ENCODE measurements around the gene HS3ST6. TPM values are rescaled to one million over a fixed set of nuclear protein-coding genes. Genes with fewer than 3 reads are reported as not detected.

HS3ST6 gene
- total and polyA plus RNA-seq, 12 donors: 0.07 to 0.11 TPM; not detected in 10

DNA sequence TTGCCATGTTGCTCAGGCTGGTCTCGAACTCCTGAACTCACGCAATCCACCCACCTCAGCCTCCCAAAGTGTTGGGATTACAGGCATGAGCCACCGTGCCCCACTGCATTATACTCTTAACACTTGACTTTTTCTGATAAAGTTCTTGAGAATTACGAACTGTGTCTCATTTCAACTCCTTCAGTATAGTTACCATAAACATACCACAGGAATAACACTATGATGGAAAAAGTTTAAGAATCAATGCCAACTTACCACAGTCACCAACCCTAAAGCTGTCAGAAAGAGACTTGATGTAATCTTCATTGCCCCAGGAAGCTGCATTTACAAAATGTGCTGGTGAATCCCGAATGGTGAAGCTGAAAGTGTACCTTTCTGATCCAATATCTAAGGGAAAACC is 56.5 kb downstream of the HS3ST6 start:
- TF ChIP-seq POLR2A (IDR thresholded peaks at IDR 0.05): no peak
- TF ChIP-seq, protein P1, sequence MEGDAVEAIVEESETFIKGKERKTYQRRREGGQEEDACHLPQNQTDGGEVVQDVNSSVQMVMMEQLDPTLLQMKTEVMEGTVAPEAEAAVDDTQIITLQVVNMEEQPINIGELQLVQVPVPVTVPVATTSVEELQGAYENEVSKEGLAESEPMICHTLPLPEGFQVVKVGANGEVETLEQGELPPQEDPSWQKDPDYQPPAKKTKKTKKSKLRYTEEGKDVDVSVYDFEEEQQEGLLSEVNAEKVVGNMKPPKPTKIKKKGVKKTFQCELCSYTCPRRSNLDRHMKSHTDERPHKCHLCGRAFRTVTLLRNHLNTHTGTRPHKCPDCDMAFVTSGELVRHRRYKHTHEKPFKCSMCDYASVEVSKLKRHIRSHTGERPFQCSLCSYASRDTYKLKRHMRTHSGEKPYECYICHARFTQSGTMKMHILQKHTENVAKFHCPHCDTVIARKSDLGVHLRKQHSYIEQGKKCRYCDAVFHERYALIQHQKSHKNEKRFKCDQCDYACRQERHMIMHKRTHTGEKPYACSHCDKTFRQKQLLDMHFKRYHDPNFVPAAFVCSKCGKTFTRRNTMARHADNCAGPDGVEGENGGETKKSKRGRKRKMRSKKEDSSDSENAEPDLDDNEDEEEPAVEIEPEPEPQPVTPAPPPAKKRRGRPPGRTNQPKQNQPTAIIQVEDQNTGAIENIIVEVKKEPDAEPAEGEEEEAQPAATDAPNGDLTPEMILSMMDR (IDR thresholded peaks at IDR 0.05): no peak
- Histone ChIP-seq H3K36me3 (replicated peaks in 1 of 2) (no peaks in the 10 kb centered on the region), H3K4me1 (replicated peaks in 1 of 2) (no peaks in the 10 kb centered on the region), H3K27ac (no peak overlapping the region), H3K9me3 (replicated peaks in 1 of 3) (no peaks in the 10 kb centered on the region), H3K27me3 (peaks cover 38% of the 10 kb centered on the region), H3K4me3 (no peak overlapping the region)
- 63 to 74% (median 66%) methylated on average over 5 of the region's 5 CpGs for WGBS, 4 donors
- DNase-seq: no peak
- intact Hi-C loops (cut with DNase I): loop anchor here in 1 of 2 donors (5.0 kb wide), 1 partner anchor 71 kb away; no protein-coding TSS in a partner anchor

Small RNA genes lying within 50 kb of the gene (small RNA-seq; reads per million reads assigned to genes)
- gene SNORA10 (0 reads per million in 2 donors), gene SNORA64 (0 reads per million in 2 donors)

Other genes with a start within 250 kb of the HS3ST6 start
- 10 to 100 TPM; 11.9 to 50.5 (median 34.9) TPM for gene JPT2, start 240.1 kb downstream of the HS3ST6 start, total RNA-seq
- gene JPT2, start 240.1 kb downstream of the HS3ST6 start, polyA plus RNA-seq: 10 to 100 TPM; 12.1 to 49.4 (median 12.7) TPM
- gene MAPK8IP3, start 212.2 kb downstream of the HS3ST6 start, total RNA-seq: 10 to 100 TPM; 30.1 to 97.1 (median 50.5) TPM
- gene MAPK8IP3, start 212.2 kb downstream of the HS3ST6 start, polyA plus RNA-seq: 100 to 1,000 TPM in 2 of 3 donors, 10 to 100 TPM in 1; 12.1 to 430 (median 147) TPM
- gene NME3, start 146.9 kb downstream of the HS3ST6 start, total RNA-seq: 100 to 1,000 TPM in 8 of 9 donors, 10 to 100 TPM in 1; 82.5 to 319 (median 168) TPM
- gene NME3, start 146.9 kb downstream of the HS3ST6 start, polyA plus RNA-seq: 1,000 to 10,000 TPM in 1 of 3 donors, 100 to 1,000 TPM in 1, under 1 TPM in 1; 0.95 to 1,073 (median 860) TPM
- 10 to 100 TPM in 5 of 9 donors, 1 to 10 TPM in 4; 5.7 to 30.6 (median 16.1) TPM for gene EME2, start 145.6 kb downstream of the HS3ST6 start, total RNA-seq
- gene EME2, start 145.6 kb downstream of the HS3ST6 start, polyA plus RNA-seq: 10 to 100 TPM in 2 of 3 donors, 1 to 10 TPM in 1; 1.8 to 90.7 (median 38.0) TPM
- 100 to 1,000 TPM; 130 to 226 (median 143) TPM for gene MRPS34, start 145.3 kb downstream of the HS3ST6 start, total RNA-seq
- gene MRPS34, start 145.3 kb downstream of the HS3ST6 start, polyA plus RNA-seq: 100 to 1,000 TPM in 1 of 3 donors, 10 to 100 TPM in 2; 84.3 to 113 (median 95.6) TPM
- 100 to 1,000 TPM in 5 of 9 donors, 10 to 100 TPM in 4; 44.0 to 158 (median 105) TPM for gene SPSB3, start 135.8 kb downstream of the HS3ST6 start, total RNA-seq
- 100 to 1,000 TPM in 2 of 3 donors, 1 to 10 TPM in 1; 8.3 to 297 (median 238) TPM for gene SPSB3, start 135.8 kb downstream of the HS3ST6 start, polyA plus RNA-seq
- gene NUBP2, start 135.5 kb downstream of the HS3ST6 start, total RNA-seq: 100 to 1,000 TPM in 4 of 9 donors, 10 to 100 TPM in 5; 51.3 to 252 (median 78.9) TPM
- gene NUBP2, start 135.5 kb downstream of the HS3ST6 start, polyA plus RNA-seq: 10 to 100 TPM in 2 of 3 donors, 1 to 10 TPM in 1; 3.0 to 84.8 (median 78.6) TPM
- gene IGFALS, start 124.7 kb downstream of the HS3ST6 start, total RNA-seq: 1 to 10 TPM in 2 of 9 donors, under 1 TPM in 6, not detected in 1; 0.11 to 3.9 (median 0.23) TPM
- under 1 TPM in 2 of 3 donors, not detected in 1; 0.67 to 0.97 TPM for gene IGFALS, start 124.7 kb downstream of the HS3ST6 start, polyA plus RNA-seq
- gene HAGH, start 91.6 kb downstream of the HS3ST6 start, total RNA-seq: 100 to 1,000 TPM in 8 of 9 donors, 10 to 100 TPM in 1; 77.1 to 318 (median 182) TPM
- 100 to 1,000 TPM in 2 of 3 donors, 10 to 100 TPM in 1; 75.3 to 213 (median 138) TPM for gene HAGH, start 91.6 kb downstream of the HS3ST6 start, polyA plus RNA-seq
- gene FAHD1, start 91.2 kb downstream of the HS3ST6 start, total RNA-seq: 100 to 1,000 TPM in 1 of 9 donors, 10 to 100 TPM in 8; 38.7 to 140 (median 51.9) TPM
- 10 to 100 TPM; 15.2 to 60.4 (median 19.9) TPM for gene FAHD1, start 91.2 kb downstream of the HS3ST6 start, polyA plus RNA-seq
- under 1 TPM in 1 of 9 donors, not detected in 8; 0.23 TPM for gene MEIOB, start 46.3 kb downstream of the HS3ST6 start, total RNA-seq
- not detected for gene MEIOB, start 46.3 kb downstream of the HS3ST6 start, polyA plus RNA-seq
- gene MSRB1, start 24.8 kb upstream of the HS3ST6 start, total RNA-seq: 10 to 100 TPM in 7 of 9 donors, 1 to 10 TPM in 2; 9.2 to 21.5 (median 14.8) TPM
- 10 to 100 TPM in 2 of 3 donors, 1 to 10 TPM in 1; 8.1 to 38.9 (median 21.5) TPM for gene MSRB1, start 24.8 kb upstream of the HS3ST6 start, polyA plus RNA-seq
- under 1 TPM in 2 of 9 donors, not detected in 7; 0.06 to 0.20 TPM for gene RPL3L, start 36.3 kb upstream of the HS3ST6 start, total RNA-seq
- gene RPL3L, start 36.3 kb upstream of the HS3ST6 start, polyA plus RNA-seq: under 1 TPM in 1 of 3 donors, not detected in 2; 0.07 TPM
- gene NDUFB10, start 41.1 kb upstream of the HS3ST6 start, total RNA-seq: 100 to 1,000 TPM; 134 to 298 (median 155) TPM
- gene NDUFB10, start 41.1 kb upstream of the HS3ST6 start, polyA plus RNA-seq: 100 to 1,000 TPM; 109 to 268 (median 213) TPM
- gene RPS2, start 46.4 kb upstream of the HS3ST6 start, total RNA-seq: 1,000 to 10,000 TPM; 1,192 to 2,338 (median 1,647) TPM
- 1,000 to 10,000 TPM; 1,045 to 4,016 (median 2,050) TPM for gene RPS2, start 46.4 kb upstream of the HS3ST6 start, polyA plus RNA-seq
- gene RNF151, start 48.4 kb upstream of the HS3ST6 start, total RNA-seq: under 1 TPM in 1 of 9 donors, not detected in 8; 0.47 TPM
- gene RNF151, start 48.4 kb upstream of the HS3ST6 start, polyA plus RNA-seq: under 1 TPM in 2 of 3 donors, not detected in 1; 0.20 to 0.64 TPM
- gene TBL3, start 53.6 kb upstream of the HS3ST6 start, total RNA-seq: 100 to 1,000 TPM in 1 of 9 donors, 10 to 100 TPM in 8; 22.3 to 137 (median 34.8) TPM
- 100 to 1,000 TPM in 2 of 3 donors, 10 to 100 TPM in 1; 10.8 to 106 (median 105) TPM for gene TBL3, start 53.6 kb upstream of the HS3ST6 start, polyA plus RNA-seq
- under 1 TPM in 3 of 9 donors, not detected in 6; 0.28 to 0.53 (median 0.47) TPM for gene NOXO1, start 63.1 kb upstream of the HS3ST6 start, total RNA-seq
- gene NOXO1, start 63.1 kb upstream of the HS3ST6 start, polyA plus RNA-seq: 1 to 10 TPM in 2 of 3 donors, not detected in 1; 1.3 to 3.3 TPM
- 10 to 100 TPM; 16.4 to 37.6 (median 26.9) TPM for gene GFER, start 65.8 kb upstream of the HS3ST6 start, total RNA-seq
- 10 to 100 TPM; 17.4 to 60.8 (median 54.4) TPM for gene GFER, start 65.8 kb upstream of the HS3ST6 start, polyA plus RNA-seq
- gene SYNGR3, start 71.6 kb upstream of the HS3ST6 start, total RNA-seq: 10 to 100 TPM in 1 of 9 donors, 1 to 10 TPM in 3, under 1 TPM in 3, not detected in 2; 0.54 to 10.9 (median 1.1) TPM
- 1 to 10 TPM; 3.2 to 5.2 (median 4.4) TPM for gene SYNGR3, start 71.6 kb upstream of the HS3ST6 start, polyA plus RNA-seq
- 10 to 100 TPM in 8 of 9 donors, 1 to 10 TPM in 1; 4.7 to 36.6 (median 27.5) TPM for gene ZNF598, start 91.4 kb upstream of the HS3ST6 start, total RNA-seq
- 10 to 100 TPM in 2 of 3 donors, 1 to 10 TPM in 1; 8.3 to 51.5 (median 37.9) TPM for gene ZNF598, start 91.4 kb upstream of the HS3ST6 start, polyA plus RNA-seq
- gene NPW, start 101.4 kb upstream of the HS3ST6 start, total RNA-seq: 1 to 10 TPM in 3 of 9 donors, under 1 TPM in 1, not detected in 5; 0.50 to 3.9 (median 1.4) TPM
- 1 to 10 TPM in 1 of 3 donors, under 1 TPM in 1, not detected in 1; 0.88 to 1.3 TPM for gene NPW, start 101.4 kb upstream of the HS3ST6 start, polyA plus RNA-seq
- gene NHERF2, start 108.5 kb upstream of the HS3ST6 start, total RNA-seq: 100 to 1,000 TPM in 2 of 9 donors, 10 to 100 TPM in 7; 12.9 to 155 (median 66.8) TPM
- gene NHERF2, start 108.5 kb upstream of the HS3ST6 start, polyA plus RNA-seq: 100 to 1,000 TPM in 2 of 3 donors, 10 to 100 TPM in 1; 12.5 to 263 (median 147) TPM
- 10 to 100 TPM in 7 of 9 donors, 1 to 10 TPM in 2; 7.9 to 35.7 (median 14.9) TPM for gene NTHL1, start 129.4 kb upstream of the HS3ST6 start, total RNA-seq
- 10 to 100 TPM in 2 of 3 donors, 1 to 10 TPM in 1; 1.5 to 36.6 (median 34.3) TPM for gene NTHL1, start 129.4 kb upstream of the HS3ST6 start, polyA plus RNA-seq
- 100 to 1,000 TPM in 2 of 9 donors, 10 to 100 TPM in 7; 18.6 to 148 (median 92.0) TPM for gene TSC2, start 129.6 kb upstream of the HS3ST6 start, total RNA-seq
- 100 to 1,000 TPM in 2 of 3 donors, 10 to 100 TPM in 1; 56.9 to 333 (median 105) TPM for gene TSC2, start 129.6 kb upstream of the HS3ST6 start, polyA plus RNA-seq
- 100 to 1,000 TPM in 5 of 9 donors, 10 to 100 TPM in 4; 16.6 to 145 (median 100) TPM for gene PKD1, start 217.5 kb upstream of the HS3ST6 start, total RNA-seq
- 100 to 1,000 TPM in 2 of 3 donors, 1 to 10 TPM in 1; 9.2 to 359 (median 104) TPM for gene PKD1, start 217.5 kb upstream of the HS3ST6 start, polyA plus RNA-seq
- 1 to 10 TPM in 6 of 9 donors, under 1 TPM in 1, not detected in 2; 1.00 to 4.1 (median 1.5) TPM for gene RAB26, start 230.2 kb upstream of the HS3ST6 start, total RNA-seq
- gene RAB26, start 230.2 kb upstream of the HS3ST6 start, polyA plus RNA-seq: 10 to 100 TPM in 1 of 3 donors, 1 to 10 TPM in 1, under 1 TPM in 1; 0.46 to 23.1 (median 6.7) TPM
- gene TRAF7, start 237.4 kb upstream of the HS3ST6 start, total RNA-seq: 100 to 1,000 TPM in 1 of 9 donors, 10 to 100 TPM in 8; 28.4 to 129 (median 57.1) TPM
- gene TRAF7, start 237.4 kb upstream of the HS3ST6 start, polyA plus RNA-seq: 10 to 100 TPM; 21.0 to 47.8 (median 43.8) TPM